GM12873 (cell line): ENCODE measurements around the gene MLST8.

Experiments
- TF ChIP-seq, protein P1 (sequence below): IDR thresholded peaks from 2 replicates; pipeline ENCODE4 v1.5.1; 2012; ENCODE audit warnings: low read depth, mild to moderate bottlenecking, moderate library complexity, low read length, control low read depth; ENCODE audit not compliant: insufficient read depth; ENCODE audit errors: missing control alignments

MLST8 gene

DNA sequence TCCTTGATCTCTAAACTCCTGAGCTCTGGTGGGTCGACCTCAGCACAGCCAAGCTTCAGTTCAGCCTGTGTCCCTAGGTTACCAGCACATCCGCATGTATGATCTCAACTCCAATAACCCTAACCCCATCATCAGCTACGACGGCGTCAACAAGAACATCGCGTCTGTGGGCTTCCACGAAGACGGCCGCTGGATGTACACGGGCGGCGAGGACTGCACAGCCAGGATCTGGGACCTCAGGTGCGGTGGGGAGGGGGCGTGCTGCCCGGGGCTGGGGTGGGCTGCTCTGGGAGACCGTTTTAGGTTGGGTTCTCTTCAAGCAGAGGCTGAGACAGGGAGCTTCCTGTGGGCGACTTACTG is 1.1 kb downstream of the MLST8 start:
- TF ChIP-seq, protein P1, sequence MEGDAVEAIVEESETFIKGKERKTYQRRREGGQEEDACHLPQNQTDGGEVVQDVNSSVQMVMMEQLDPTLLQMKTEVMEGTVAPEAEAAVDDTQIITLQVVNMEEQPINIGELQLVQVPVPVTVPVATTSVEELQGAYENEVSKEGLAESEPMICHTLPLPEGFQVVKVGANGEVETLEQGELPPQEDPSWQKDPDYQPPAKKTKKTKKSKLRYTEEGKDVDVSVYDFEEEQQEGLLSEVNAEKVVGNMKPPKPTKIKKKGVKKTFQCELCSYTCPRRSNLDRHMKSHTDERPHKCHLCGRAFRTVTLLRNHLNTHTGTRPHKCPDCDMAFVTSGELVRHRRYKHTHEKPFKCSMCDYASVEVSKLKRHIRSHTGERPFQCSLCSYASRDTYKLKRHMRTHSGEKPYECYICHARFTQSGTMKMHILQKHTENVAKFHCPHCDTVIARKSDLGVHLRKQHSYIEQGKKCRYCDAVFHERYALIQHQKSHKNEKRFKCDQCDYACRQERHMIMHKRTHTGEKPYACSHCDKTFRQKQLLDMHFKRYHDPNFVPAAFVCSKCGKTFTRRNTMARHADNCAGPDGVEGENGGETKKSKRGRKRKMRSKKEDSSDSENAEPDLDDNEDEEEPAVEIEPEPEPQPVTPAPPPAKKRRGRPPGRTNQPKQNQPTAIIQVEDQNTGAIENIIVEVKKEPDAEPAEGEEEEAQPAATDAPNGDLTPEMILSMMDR = no peak

DNA sequence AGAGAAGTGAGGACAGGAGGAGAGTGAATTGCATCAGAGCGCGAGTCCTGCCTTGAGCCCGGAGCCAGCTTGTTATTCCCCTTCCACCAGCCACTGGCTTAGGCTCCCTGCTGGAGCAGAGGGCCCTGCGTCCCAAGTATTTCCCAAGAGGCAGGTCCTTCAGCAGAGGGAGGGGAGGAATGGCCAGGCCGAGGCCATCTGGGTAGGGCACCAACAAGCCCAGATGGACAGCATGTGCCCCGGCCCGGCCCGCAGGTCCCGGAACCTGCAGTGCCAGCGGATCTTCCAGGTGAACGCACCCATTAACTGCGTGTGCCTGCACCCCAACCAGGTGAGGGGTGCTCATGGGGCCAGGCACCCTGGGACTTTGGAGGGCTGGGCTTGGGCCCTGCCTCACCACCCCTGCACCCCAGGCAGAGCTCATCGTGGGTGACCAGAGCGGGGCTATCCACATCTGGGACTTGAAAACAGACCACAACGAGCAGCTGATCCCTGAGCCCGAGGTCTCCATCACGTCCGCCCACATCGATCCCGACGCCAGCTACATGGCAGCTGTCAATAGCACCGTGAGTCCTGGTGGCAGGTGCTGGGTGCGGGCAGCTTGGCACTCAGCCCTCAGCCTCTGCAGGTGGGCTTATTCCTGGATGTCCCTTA is 1.7 kb downstream of the MLST8 start:
- TF ChIP-seq, protein P1 = no peak

DNA sequence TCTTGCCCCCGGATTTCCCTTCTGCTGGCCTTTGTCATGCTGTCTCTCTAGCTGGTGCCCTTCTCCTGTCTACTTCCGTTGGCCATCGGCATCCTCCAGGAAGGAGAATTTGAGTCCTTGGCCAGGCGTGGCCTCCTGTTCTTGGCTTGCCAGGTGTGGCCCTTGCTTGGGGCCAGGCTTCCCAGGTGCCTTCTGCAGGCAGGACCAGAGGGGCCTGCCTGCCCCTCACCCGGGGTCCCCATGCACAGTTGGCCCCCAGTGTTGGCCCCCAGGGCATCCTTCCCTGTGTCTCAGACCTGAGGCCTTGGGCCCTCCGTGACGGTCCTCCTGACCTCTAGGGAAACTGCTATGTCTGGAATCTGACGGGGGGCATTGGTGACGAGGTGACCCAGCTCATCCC is 2.6 kb downstream of the MLST8 start:
- TF ChIP-seq, protein P1 = no peak

DNA sequence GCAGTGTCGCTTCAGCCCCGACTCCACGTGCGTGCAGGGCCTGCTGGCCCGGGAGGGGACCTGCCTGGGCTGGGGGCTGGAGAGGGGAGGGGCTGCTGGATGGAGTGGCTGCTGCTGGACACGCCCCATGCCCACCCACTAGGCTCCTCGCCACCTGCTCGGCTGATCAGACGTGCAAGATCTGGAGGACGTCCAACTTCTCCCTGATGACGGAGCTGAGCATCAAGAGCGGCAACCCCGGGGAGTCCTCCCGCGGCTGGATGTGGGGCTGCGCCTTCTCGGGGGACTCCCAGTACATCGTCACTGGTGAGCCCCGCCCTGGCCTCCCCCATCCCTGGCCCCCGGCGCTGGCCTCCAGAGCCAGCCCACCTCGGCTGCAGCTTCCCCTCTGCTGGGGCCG is 3.1 kb downstream of the MLST8 start:
- TF ChIP-seq, protein P1 = no peak

DNA sequence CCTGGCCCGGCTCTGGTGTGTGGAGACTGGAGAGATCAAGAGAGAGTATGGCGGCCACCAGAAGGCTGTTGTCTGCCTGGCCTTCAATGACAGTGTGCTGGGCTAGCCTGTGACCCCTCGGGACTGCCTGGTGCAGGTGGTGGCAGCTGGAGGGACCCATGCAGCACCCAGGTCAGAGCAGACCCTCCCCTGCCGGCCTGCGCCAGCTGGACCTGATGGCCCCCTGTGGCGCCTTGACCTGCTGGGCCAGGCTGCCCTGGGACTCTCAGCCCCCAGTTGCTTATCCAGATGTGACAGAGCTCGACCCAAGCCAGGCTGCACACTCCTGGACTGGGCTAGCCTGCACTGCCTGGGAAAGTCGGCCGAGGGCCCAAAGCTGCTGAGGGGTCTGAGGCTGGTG is 3.5 kb downstream of the MLST8 start:
- TF ChIP-seq, protein P1 = no peak

DNA sequence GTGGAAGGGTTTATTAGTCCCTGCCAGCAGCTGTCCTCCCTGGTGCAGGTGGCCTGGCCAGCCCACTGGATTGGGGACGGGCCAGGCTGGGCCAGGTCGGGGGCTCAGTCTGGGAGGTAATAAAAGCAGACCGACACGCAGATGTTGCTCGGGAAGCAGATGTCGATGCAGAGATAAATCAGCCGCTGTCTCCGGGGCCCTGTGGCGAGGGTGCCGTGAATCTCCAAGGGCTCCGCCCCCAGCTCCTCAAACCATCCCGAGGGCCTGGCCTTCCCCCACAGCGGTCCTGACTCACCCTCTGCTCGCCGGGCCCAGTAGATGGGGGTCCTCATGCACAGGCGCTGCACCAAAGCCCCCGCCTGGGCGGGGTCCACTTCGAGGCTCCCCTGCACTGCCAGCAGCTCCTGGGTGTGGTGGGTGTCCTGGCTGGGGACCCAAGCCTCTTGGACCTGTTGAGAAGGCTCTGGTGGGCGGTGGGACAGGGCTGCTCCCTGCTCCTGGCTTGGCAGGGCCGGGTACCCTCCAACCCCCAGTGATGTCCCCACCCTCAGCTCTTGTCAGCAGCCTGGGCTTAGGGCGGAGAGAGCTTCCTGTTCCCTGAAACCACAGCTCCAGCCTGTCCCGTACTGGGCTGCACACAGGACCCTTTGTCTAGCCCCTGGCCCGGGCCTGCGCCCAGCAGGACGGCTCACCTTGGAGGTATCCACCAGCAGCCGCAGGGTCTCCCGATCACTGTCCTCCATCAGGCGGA is 4.2 kb downstream of the MLST8 start:
- TF ChIP-seq, protein P1 = no peak

DNA sequence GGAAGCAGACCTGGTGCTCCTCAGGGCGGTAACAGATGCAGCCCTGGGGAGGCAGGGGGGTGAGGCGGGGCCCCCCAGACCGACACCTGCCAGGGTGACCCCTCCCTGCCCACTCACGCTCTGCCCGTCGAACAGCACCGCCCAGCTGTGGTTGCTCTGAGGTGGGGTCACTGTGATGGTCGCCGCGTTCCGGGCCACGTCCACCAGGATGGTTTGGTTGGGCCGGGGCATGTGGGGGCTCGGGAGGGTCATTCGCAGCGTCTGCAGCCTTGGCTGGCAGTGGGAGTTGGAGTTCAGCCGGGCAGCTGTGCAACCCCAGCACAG is 4.7 kb downstream of the MLST8 start:
- TF ChIP-seq, protein P1 = no peak
